HuH-7 (cell line): ENCODE data around the gene RILPL1.
"Not testable (repeated sequence)": the region's sequence is repeated elsewhere in the genome, so short reads cannot be mapped to it uniquely, and the experiment has no call there.

Source experiments
- DNase-seq: peaks from one replicate; pipeline ENCODE4 v3.0.0; 2011; ENCODE audit warnings: low spot score

The RILPL1 gene

GRCh38 chr12:123530668-123531067, 2.9 kb downstream of the RILPL1 start:
- no peak for DNase-seq

GRCh38 chr12:123529686-123530085, 3.8 kb downstream of the RILPL1 start:
- DNase-seq = no peak

GRCh38 chr12:123528858-123529257, 4.7 kb downstream of the RILPL1 start:
- DNase-seq = no peak

GRCh38 chr12:123526542-123527080, 6.9 kb downstream of the RILPL1 start:
- DNase-seq = no peak

GRCh38 chr12:123524378-123524777, 9.1 kb downstream of the RILPL1 start:
- DNase-seq = no peak

GRCh38 chr12:123523518-123523917, 10.0 kb downstream of the RILPL1 start:
- DNase-seq = no peak

- DNase-seq = no peak
Observed at GRCh38 chr12:123522164-123522563, 11.4 kb downstream of the RILPL1 start.

- no peak for DNase-seq
Observed at GRCh38 chr12:123520567-123521474, 12.7 kb downstream of the RILPL1 start.

GRCh38 chr12:123519141-123520001, 14.1 kb downstream of the RILPL1 start:
- DNase-seq = no peak

- DNase-seq = no peak
Observed at GRCh38 chr12:123516216-123516780, 17.2 kb downstream of the RILPL1 start.

GRCh38 chr12:123514582-123515221, 18.8 kb downstream of the RILPL1 start:
- DNase-seq = not testable (repeated sequence)

GRCh38 chr12:123513805-123514204, 19.7 kb downstream of the RILPL1 start:
- DNase-seq = no peak

GRCh38 chr12:123512838-123513665, 20.5 kb downstream of the RILPL1 start:
- no peak for DNase-seq

- DNase-seq = no peak
Observed at GRCh38 chr12:123506843-123507236, 26.7 kb downstream of the RILPL1 start.

- DNase-seq = no peak
Observed at GRCh38 chr12:123506059-123506842, 27.3 kb downstream of the RILPL1 start.

GRCh38 chr12:123502163-123502704, 31.3 kb downstream of the RILPL1 start:
- DNase-seq = no peak

GRCh38 chr12:123499332-123499731, 34.2 kb downstream of the RILPL1 start:
- DNase-seq = no peak

GRCh38 chr12:123498126-123498825, 35.2 kb downstream of the RILPL1 start:
- DNase-seq = peak; percentile 27

GRCh38 chr12:123497065-123497464, 36.5 kb downstream of the RILPL1 start:
- no peak for DNase-seq
